ENCODE data around the gene TBCA. TPM values are rescaled to one million over a fixed set of nuclear protein-coding genes. Genes with fewer than 3 reads are reported as not detected.

The TBCA gene
- polyA plus RNA-seq, 1 experiment, result 192 TPM

DNA sequence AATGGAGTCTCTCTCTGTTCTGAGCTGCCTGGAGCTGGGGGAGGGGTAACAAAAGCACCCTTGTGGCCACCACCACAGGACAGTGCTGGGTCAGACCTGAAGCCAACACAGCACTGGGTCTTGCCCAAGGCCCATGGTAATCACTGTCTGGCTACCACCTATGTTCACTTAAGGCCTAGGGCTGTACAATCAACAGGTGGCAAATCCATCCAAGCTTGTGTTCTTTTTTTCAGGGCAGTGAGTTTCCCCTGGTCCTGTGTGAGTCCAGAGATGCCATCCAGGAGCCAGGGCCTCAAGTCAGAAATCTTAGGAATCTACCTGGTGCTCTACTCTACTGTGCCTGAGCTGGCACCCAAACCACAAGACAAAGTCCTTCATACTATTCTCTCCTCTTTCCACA, 117.5 kb downstream of the TBCA start:
- TF ChIP-seq, protein P1, sequence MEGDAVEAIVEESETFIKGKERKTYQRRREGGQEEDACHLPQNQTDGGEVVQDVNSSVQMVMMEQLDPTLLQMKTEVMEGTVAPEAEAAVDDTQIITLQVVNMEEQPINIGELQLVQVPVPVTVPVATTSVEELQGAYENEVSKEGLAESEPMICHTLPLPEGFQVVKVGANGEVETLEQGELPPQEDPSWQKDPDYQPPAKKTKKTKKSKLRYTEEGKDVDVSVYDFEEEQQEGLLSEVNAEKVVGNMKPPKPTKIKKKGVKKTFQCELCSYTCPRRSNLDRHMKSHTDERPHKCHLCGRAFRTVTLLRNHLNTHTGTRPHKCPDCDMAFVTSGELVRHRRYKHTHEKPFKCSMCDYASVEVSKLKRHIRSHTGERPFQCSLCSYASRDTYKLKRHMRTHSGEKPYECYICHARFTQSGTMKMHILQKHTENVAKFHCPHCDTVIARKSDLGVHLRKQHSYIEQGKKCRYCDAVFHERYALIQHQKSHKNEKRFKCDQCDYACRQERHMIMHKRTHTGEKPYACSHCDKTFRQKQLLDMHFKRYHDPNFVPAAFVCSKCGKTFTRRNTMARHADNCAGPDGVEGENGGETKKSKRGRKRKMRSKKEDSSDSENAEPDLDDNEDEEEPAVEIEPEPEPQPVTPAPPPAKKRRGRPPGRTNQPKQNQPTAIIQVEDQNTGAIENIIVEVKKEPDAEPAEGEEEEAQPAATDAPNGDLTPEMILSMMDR (IDR thresholded peaks at IDR 0.05; ENCODE audit: low read depth, low read length), result no peak
- H3K27me3 ChIP-seq (ENCODE audit: control insufficient read depth, insufficient read depth, low read length), result peaks cover 23% of the 10 kb centered on the region
- CTCF ChIA-PET, result no interaction called here
- H3K27ac ChIP-seq (ENCODE audit: low read depth, low read length), result no peak overlapping the region
- no peak overlapping the region for H3K4me3 ChIP-seq (ENCODE audit: low read depth, low read length)
- no peaks in the 10 kb centered on the region for H3K9me3 ChIP-seq (ENCODE audit: control insufficient read depth, insufficient read depth, low read length)
- no peak for DNase-seq (ENCODE audit: low read depth, low spot score)
- POLR2A ChIA-PET, result no interaction called here

DNA sequence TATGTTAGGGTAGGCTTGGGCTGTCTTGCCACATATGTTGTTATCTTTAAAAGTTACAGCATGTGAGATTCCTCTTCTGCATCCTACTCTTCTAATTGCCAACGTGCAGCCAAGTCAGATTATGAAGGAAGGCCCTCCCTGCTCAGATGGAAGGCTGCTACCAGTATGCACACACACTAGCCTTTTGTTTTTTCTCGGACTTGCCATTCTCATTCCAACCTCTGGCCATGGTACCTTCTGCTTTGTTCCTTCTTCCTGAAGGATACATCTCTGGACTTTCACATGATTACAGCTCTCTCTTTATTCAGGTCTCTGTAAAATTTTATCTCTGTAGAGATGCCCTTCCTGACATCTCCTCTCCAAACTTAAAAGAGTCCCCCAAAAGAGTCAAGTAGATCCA, 124.8 kb downstream of the TBCA start:
- ChIA-PET CTCF (interaction anchor here (0.7 kb wide), 1 partner anchor 23 kb away, joined by 3 read pairs; no protein-coding TSS in a partner anchor), POLR2A (no interaction called here)
- no peak for DNase-seq (ENCODE audit: low read depth, low spot score)

DNA sequence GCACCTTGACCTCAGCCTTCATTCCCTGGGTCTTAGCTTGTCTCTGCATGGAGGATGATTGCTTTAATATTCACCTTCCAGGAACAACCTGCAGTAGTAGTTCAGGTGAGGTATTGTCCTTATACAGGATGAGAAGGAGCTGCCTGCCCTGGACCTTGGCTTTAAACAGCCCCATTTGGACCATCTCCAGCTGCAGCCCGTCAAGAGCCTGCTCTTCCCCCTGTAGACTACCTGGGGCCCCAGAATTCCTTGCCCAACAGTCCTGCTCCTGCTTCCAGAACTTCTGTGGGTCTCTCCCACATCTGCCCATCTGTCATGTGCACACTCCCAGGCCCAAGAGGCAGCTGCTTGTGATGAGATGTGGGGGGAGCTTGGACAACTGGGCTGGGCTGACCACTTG, 125.5 kb downstream of the TBCA start:
- TF ChIP-seq, protein P1 (IDR thresholded peaks at IDR 0.05; ENCODE audit: low read depth, low read length), result no peak
- POLR2A ChIA-PET, result no interaction called here
- H3K4me3 ChIP-seq (ENCODE audit: low read depth, low read length), result no peak overlapping the region
- CTCF ChIA-PET, result no interaction called here
- DNase-seq (ENCODE audit: low read depth, low spot score), result no peak
- no peak overlapping the region for H3K27ac ChIP-seq (ENCODE audit: low read depth, low read length)
- H3K9me3 ChIP-seq (ENCODE audit: control insufficient read depth, insufficient read depth, low read length), result peaks cover 2% of the 10 kb centered on the region; the same call in 1 of the 2 replicates
- H3K27me3 ChIP-seq (ENCODE audit: control insufficient read depth, insufficient read depth, low read length), result peaks cover 57% of the 10 kb centered on the region

More for the DNA sequence above, 124.8 kb downstream of the TBCA start:
- peaks cover 50% of the 10 kb centered on the region for H3K27me3 ChIP-seq (ENCODE audit: control insufficient read depth, insufficient read depth, low read length)
- no peak overlapping the region for H3K4me3 ChIP-seq (ENCODE audit: low read depth, low read length)
- H3K27ac ChIP-seq (ENCODE audit: low read depth, low read length), result no peak overlapping the region
- TF ChIP-seq, protein P1 (IDR thresholded peaks at IDR 0.05; ENCODE audit: low read depth, low read length), result no peak
- no peaks in the 10 kb centered on the region for H3K9me3 ChIP-seq (ENCODE audit: control insufficient read depth, insufficient read depth, low read length)

DNA sequence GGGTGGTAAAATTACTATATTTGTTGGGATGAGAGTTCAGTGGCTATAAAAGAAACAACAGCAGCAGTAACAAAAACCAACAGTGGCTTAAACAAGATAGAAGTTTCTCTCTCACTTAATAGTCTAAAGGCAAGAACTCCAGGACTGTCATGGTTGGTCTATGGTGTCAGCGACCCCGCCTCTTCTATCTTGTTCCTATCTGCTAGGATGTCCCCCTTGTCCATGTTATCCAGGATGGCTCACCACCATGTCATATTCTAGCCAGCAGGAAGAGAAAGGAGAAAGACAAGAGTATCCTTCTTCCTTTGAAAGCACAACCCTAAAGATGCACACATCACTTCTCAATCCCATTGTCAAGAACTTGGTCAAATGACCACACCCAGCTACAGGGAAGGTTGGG, 126.4 kb downstream of the TBCA start:
- CTCF ChIA-PET, result no interaction called here

DNA sequence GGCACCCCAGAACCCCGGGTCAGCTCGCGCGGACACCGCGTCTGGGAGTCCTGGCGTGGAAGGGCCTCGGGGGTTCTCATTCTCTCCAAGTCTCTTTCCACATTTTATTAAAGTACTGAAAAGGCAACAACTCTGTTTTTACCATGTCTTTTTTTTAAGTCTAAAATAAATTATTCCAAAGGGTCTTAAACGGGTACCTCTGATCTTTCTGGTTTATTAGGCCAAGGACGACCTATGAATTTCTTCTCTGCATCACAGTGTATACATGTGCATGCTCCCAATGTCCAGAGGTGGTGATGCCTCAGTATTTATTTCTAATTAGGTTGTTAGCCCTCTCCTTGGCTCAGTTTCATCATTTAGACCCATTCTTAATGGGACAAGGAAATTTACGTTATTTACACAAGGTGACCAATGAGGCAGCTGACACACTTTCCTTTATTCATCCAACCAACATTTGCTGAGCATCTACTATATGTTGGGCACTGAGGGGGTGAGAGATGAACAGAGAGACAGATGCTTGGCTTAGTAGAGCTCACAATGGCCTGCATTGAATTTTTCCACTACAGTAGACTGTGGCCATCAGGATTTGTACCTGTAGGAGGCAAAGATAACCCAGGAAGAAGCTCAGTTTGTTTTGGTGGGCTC, 130.0 kb downstream of the TBCA start:
- TF ChIP-seq, protein P1 (IDR thresholded peaks at IDR 0.05; ENCODE audit: low read depth, low read length), result no peak
- Histone ChIP-seq H3K27ac (ENCODE audit: low read depth, low read length) (no peak overlapping the region), H3K4me3 (ENCODE audit: low read depth, low read length) (no peak overlapping the region), H3K9me3 (ENCODE audit: control insufficient read depth, insufficient read depth, low read length) (peaks cover 2% of the 10 kb centered on the region; the same call in 1 of the 2 replicates), H3K27me3 (ENCODE audit: control insufficient read depth, insufficient read depth, low read length) (peaks cover 82% of the 10 kb centered on the region)
- ChIA-PET CTCF (interaction anchor here (0.7 to 1.1 kb wide), 2 partner anchors 201 to 390 kb away, joined by 3 read pairs; no protein-coding TSS in a partner anchor), POLR2A (no interaction called here)
- no peak for DNase-seq (ENCODE audit: low read depth, low spot score)

More for the DNA sequence above, 126.4 kb downstream of the TBCA start:
- H3K27me3 ChIP-seq (ENCODE audit: control insufficient read depth, insufficient read depth, low read length), result peaks cover 58% of the 10 kb centered on the region
- TF ChIP-seq, protein P1 (IDR thresholded peaks at IDR 0.05; ENCODE audit: low read depth, low read length), result no peak
- H3K4me3 ChIP-seq (ENCODE audit: low read depth, low read length), result no peak overlapping the region
- DNase-seq (ENCODE audit: low read depth, low spot score), result no peak
- peaks cover 2% of the 10 kb centered on the region; the same call in 1 of the 2 replicates for H3K9me3 ChIP-seq (ENCODE audit: control insufficient read depth, insufficient read depth, low read length)
- POLR2A ChIA-PET, result no interaction called here
- H3K27ac ChIP-seq (ENCODE audit: low read depth, low read length), result no peak overlapping the region
